Measurements from ENCODE around the gene SLC30A5. TPM values are rescaled to one million over a fixed set of nuclear protein-coding genes. Genes with fewer than 3 reads are reported as not detected.
"Not testable (repeated sequence)": the region's sequence is repeated elsewhere in the genome, so short reads cannot be mapped to it uniquely, and the experiment has no call there.

SLC30A5 gene
- polyA plus RNA-seq, 1 donor (not counting 4 experiments of a cell fraction or from before 2014, with no cell fraction given) = 43.4 TPM

DNA sequence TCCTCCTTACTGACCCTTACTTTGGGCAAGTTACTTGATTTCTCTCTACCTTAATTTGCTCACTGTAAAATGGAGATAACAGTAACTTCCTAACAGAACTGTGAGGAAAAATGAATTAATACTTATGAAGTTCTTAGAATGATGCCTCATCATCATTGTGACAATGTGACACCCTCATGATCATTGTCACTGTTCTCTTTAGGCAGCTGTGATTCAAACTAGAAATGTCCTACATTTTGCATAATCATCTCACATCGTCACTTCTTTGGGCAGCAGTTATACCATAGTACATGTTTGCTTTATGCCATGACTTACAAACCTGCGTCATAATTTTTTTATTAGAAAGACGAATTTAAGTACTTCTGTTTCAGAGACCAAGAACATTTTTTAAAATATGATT lies 9.7 kb downstream of the SLC30A5 start:
- no peak overlapping the region for H3K9ac ChIP-seq (ENCODE audit: control insufficient read depth, extremely low read depth, insufficient read depth, low read length)
- H3K4me1 ChIP-seq (ENCODE audit: control insufficient read depth, extremely low read depth, insufficient read depth, low read length) = no peaks in the 10 kb centered on the region
- no peaks in the 10 kb centered on the region for H3K27me3 ChIP-seq (ENCODE audit: control insufficient read depth, extremely low read depth, insufficient read depth, low read length)
- no peak overlapping the region for H3K27ac ChIP-seq (ENCODE audit: control insufficient read depth, insufficient read depth, low read length)
- H3K4me3 ChIP-seq (ENCODE audit: control insufficient read depth in 2 of 3, extremely low read depth in 1 of 3, insufficient read depth in 2 of 3, low read depth in 1 of 3, low read length in 3 of 3) = no peak overlapping the region
- H3K9me3 ChIP-seq (ENCODE audit: control insufficient read depth, low read depth, low read length) = no peaks in the 10 kb centered on the region
- H3K4me2 ChIP-seq (ENCODE audit: control insufficient read depth, extremely low read depth, insufficient read depth, low read depth, low read length) = no peak overlapping the region
- TF ChIP-seq EZH2 (IDR thresholded peaks at IDR 0.05; ENCODE audit: low read length) = no peak
- TF ChIP-seq, protein P1, sequence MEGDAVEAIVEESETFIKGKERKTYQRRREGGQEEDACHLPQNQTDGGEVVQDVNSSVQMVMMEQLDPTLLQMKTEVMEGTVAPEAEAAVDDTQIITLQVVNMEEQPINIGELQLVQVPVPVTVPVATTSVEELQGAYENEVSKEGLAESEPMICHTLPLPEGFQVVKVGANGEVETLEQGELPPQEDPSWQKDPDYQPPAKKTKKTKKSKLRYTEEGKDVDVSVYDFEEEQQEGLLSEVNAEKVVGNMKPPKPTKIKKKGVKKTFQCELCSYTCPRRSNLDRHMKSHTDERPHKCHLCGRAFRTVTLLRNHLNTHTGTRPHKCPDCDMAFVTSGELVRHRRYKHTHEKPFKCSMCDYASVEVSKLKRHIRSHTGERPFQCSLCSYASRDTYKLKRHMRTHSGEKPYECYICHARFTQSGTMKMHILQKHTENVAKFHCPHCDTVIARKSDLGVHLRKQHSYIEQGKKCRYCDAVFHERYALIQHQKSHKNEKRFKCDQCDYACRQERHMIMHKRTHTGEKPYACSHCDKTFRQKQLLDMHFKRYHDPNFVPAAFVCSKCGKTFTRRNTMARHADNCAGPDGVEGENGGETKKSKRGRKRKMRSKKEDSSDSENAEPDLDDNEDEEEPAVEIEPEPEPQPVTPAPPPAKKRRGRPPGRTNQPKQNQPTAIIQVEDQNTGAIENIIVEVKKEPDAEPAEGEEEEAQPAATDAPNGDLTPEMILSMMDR (optimal IDR thresholded peaks at IDR 0.05 in 1 of 3, IDR thresholded peaks at IDR 0.05 in 1 of 3, conservative IDR thresholded peaks at IDR 0.05 in 1 of 3; ENCODE audit: extremely low read depth in 1 of 3, insufficient read depth in 2 of 3, low read length in 3 of 3) = no peak
- dilution Hi-C loops (cut with MboI; ENCODE audit: extremely low pct_ligation_motif_present, low sequenced_read_pairs) = no loop called here
- H2AFZ ChIP-seq (ENCODE audit: control insufficient read depth, low read length) = no peak overlapping the region
- H3K9me1 ChIP-seq (ENCODE audit: control insufficient read depth, extremely low read depth, insufficient read depth, low read length) = no peaks in the 10 kb centered on the region
- H4K20me1 ChIP-seq (ENCODE audit: control insufficient read depth, extremely low read depth, insufficient read depth, low read length) = no peaks in the 10 kb centered on the region
- peaks cover 2 to 15% of the 10 kb centered on the region in 2 experiments for H3K36me3 ChIP-seq (ENCODE audit: control insufficient read depth in 2 of 2, extremely low read depth in 1 of 2, insufficient read depth in 2 of 2, low read length in 2 of 2)
- no peak for FAIRE-seq
- no peak for DNase-seq (ENCODE audit: low read depth, low spot score)
- peaks cover 17% of the 10 kb centered on the region for H3K79me2 ChIP-seq (ENCODE audit: control insufficient read depth, insufficient read depth, low read length)

DNA sequence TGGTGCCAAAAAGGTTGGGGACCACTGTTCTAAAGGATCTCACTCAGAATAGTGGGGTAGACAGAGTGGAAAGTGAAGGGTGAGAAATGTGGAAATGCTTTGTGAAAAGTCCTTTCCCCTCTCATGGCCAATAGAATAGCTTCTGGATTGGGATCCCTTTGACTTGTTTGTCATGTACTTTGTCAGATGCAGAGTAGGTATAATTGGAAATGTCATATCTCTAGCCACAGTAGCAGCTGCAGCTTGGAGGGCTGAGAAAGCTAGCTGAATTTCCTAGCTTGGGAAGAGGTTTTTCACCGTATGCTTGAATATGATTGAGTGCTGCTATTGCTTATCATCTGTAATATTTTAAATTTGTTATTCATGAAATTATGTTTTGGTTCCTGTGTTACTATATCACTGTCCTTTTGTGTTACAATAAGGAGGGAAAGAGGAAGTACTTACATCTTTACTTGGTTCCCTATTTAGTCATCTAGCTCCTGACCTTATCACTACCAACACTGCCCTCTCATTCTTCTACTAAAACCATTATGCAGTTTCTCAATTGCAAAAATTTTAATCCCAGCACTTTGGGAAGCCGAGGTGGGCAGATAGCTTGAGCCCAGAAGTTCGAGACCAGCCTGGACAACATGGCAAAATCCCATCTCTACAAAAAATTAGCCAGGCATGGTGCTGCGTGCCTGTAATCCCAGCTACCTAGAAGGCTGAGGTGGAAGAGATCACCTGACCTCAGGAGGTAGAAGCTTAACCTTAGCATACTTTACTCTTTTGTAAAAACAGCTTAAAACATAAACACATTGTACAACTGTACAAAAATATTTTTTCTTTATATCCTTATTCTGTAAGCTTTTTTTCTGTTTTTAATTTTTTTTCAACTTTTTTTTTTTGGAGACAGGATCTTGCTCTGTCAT lies 12.4 kb downstream of the SLC30A5 start:
- Histone ChIP-seq H3K27ac (ENCODE audit: control insufficient read depth, insufficient read depth, low read length) (no peak overlapping the region), H3K79me2 (ENCODE audit: control insufficient read depth, insufficient read depth, low read length) (no peaks in the 10 kb centered on the region), H3K4me2 (ENCODE audit: control insufficient read depth, extremely low read depth, insufficient read depth, low read depth, low read length) (no peak overlapping the region), H3K36me3 (ENCODE audit: control insufficient read depth in 2 of 2, extremely low read depth in 1 of 2, insufficient read depth in 2 of 2, low read length in 2 of 2) (peaks cover 6 to 11% of the 10 kb centered on the region in 2 experiments), H2AFZ (ENCODE audit: control insufficient read depth, low read length) (no peak overlapping the region), H3K9me1 (ENCODE audit: control insufficient read depth, extremely low read depth, insufficient read depth, low read length) (no peaks in the 10 kb centered on the region), H3K9ac (ENCODE audit: control insufficient read depth, extremely low read depth, insufficient read depth, low read length) (no peak overlapping the region), H3K4me1 (ENCODE audit: control insufficient read depth, extremely low read depth, insufficient read depth, low read length) (no peaks in the 10 kb centered on the region), H3K4me3 (ENCODE audit: control insufficient read depth in 2 of 3, extremely low read depth in 1 of 3, insufficient read depth in 2 of 3, low read depth in 1 of 3, low read length in 3 of 3) (no peak overlapping the region), H4K20me1 (ENCODE audit: control insufficient read depth, extremely low read depth, insufficient read depth, low read length) (no peaks in the 10 kb centered on the region), H3K27me3 (ENCODE audit: control insufficient read depth, extremely low read depth, insufficient read depth, low read length) (no peaks in the 10 kb centered on the region), H3K9me3 (ENCODE audit: control insufficient read depth, low read depth, low read length) (no peaks in the 10 kb centered on the region)
- dilution Hi-C loops (cut with MboI; ENCODE audit: extremely low pct_ligation_motif_present, low sequenced_read_pairs) = no loop called here
- FAIRE-seq = no peak
- DNase-seq (ENCODE audit: low read depth, low spot score) = no peak
- no peak for TF ChIP-seq EZH2 (IDR thresholded peaks at IDR 0.05; ENCODE audit: low read length)
- TF ChIP-seq, protein P1 (optimal IDR thresholded peaks at IDR 0.05 in 1 of 3, IDR thresholded peaks at IDR 0.05 in 1 of 3, conservative IDR thresholded peaks at IDR 0.05 in 1 of 3; ENCODE audit: extremely low read depth in 1 of 3, insufficient read depth in 2 of 3, low read length in 3 of 3) = no peak

DNA sequence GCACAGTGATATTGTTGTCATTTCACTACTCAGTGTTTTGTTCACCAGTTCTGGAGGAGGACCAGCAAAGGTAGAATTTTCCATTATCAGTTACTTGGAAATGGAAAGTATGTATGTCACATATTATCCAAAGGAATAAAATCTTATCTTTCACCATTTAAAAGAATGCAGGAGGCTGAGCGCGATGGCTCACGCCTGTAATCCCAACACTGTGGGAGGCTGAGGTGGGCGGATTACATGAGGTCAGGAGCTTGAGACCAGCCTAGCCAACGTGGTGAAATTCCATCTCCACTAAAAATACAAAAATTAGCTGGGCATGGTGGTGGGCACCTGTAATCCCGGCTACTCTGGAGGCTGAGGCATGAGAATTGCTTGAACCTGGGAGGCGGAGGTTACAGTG lies 14.6 kb downstream of the SLC30A5 start:
- FAIRE-seq; DNase-seq (ENCODE audit: low read depth, low spot score); H2AFZ ChIP-seq (ENCODE audit: control insufficient read depth, low read length); H3K9me3 ChIP-seq (ENCODE audit: control insufficient read depth, low read depth, low read length); H3K9ac ChIP-seq (ENCODE audit: control insufficient read depth, extremely low read depth, insufficient read depth, low read length); H3K9me1 ChIP-seq (ENCODE audit: control insufficient read depth, extremely low read depth, insufficient read depth, low read length); H3K4me3 ChIP-seq (ENCODE audit: control insufficient read depth in 2 of 3, extremely low read depth in 1 of 3, insufficient read depth in 2 of 3, low read depth in 1 of 3, low read length in 3 of 3); H4K20me1 ChIP-seq (ENCODE audit: control insufficient read depth, extremely low read depth, insufficient read depth, low read length); H3K27me3 ChIP-seq (ENCODE audit: control insufficient read depth, extremely low read depth, insufficient read depth, low read length); dilution Hi-C loops (cut with MboI; ENCODE audit: extremely low pct_ligation_motif_present, low sequenced_read_pairs); H3K4me1 ChIP-seq (ENCODE audit: control insufficient read depth, extremely low read depth, insufficient read depth, low read length); H3K79me2 ChIP-seq (ENCODE audit: control insufficient read depth, insufficient read depth, low read length); H3K27ac ChIP-seq (ENCODE audit: control insufficient read depth, insufficient read depth, low read length); H3K4me2 ChIP-seq (ENCODE audit: control insufficient read depth, extremely low read depth, insufficient read depth, low read depth, low read length): not testable (repeated sequence)
- peaks cover 6 to 15% of the 10 kb centered on the region in 2 experiments for H3K36me3 ChIP-seq (ENCODE audit: control insufficient read depth in 2 of 2, extremely low read depth in 1 of 2, insufficient read depth in 2 of 2, low read length in 2 of 2)

All from keratinocyte (primary cell).